Ammon's horn (tissue), 1 donor: ENCODE data around the gene F11R.
"Not testable (repeated sequence)": the region's sequence is repeated elsewhere in the genome, so short reads cannot be mapped to it uniquely, and the experiment has no call there.

Experiments used
- DNase-seq: peaks from one replicate; pipeline ENCODE4 v3.0.0-alpha.2; 2016; ENCODE audit warnings: low spot score

F11R gene

GRCh38 chr1:160971618-160972056, 49.3 kb downstream of the F11R start:
- DNase-seq = no peak

GRCh38 chr1:160963521-160963920, 57.4 kb downstream of the F11R start:
- DNase-seq = no peak

GRCh38 chr1:160961419-160961818, 59.5 kb downstream of the F11R start:
- no peak for DNase-seq

GRCh38 chr1:160956966-160957365, 64.0 kb downstream of the F11R start:
- no peak for DNase-seq

- no peak for DNase-seq
Observed at GRCh38 chr1:160954158-160955104, 66.5 kb downstream of the F11R start, which contains the start of gene ITLN2. TSS of gene ITLN2 (minus strand) at chr1:160954809. CDS start at chr1:160954741, 68 bp downstream.

GRCh38 chr1:160953030-160953429, 67.9 kb downstream of the F11R start:
- DNase-seq = no peak

GRCh38 chr1:160952129-160952510, 68.8 kb downstream of the F11R start:
- no peak for DNase-seq

- peak; percentile 78 for DNase-seq
Observed at GRCh38 chr1:160951443-160952128, 69.4 kb downstream of the F11R start.

- DNase-seq = no peak
Observed at GRCh38 chr1:160950657-160951056, 70.3 kb downstream of the F11R start.

GRCh38 chr1:160949881-160950280, 71.1 kb downstream of the F11R start:
- DNase-seq = no peak

- not testable (repeated sequence) for DNase-seq
Observed at GRCh38 chr1:160949216-160949880, 71.6 kb downstream of the F11R start.

- not testable (repeated sequence) for DNase-seq
Observed at GRCh38 chr1:160947174-160947759, 73.7 kb downstream of the F11R start.

GRCh38 chr1:160945881-160946280, 75.1 kb downstream of the F11R start:
- not testable (repeated sequence) for DNase-seq
